IPS-NIHi7 (cell line): Measurements from ENCODE around the gene PRDM10.
A peak's percentile ranks its signal among the peaks of the same experiment; 100 is the strongest.
"Not testable (repeated sequence)": the region's sequence is repeated elsewhere in the genome, so short reads cannot be mapped to it uniquely, and the experiment has no call there.

Source experiments
- DNase-seq: peaks from one replicate; pipeline ENCODE4 v3.0.0; 2012; ENCODE audit warnings: mixed read lengths; ENCODE audit errors: extremely low spot score

The PRDM10 gene

GRCh38 chr11:130002352-130002845 lies at the start of gene PRDM10:
PRDM10 (minus strand) TSS chr11:130002835; CDS start chr11:129960964, 41,871 bp downstream.
- peak; percentile 87 for DNase-seq

- DNase-seq = no peak
These were observed 48.4 kb upstream of the PRDM10 start for GRCh38 chr11:130051082-130051481.

GRCh38 chr11:130050257-130050656 lies 47.6 kb upstream of the PRDM10 start:
- DNase-seq = peak; percentile 25

- DNase-seq = no peak
These were observed 46.7 kb upstream of the PRDM10 start for GRCh38 chr11:130049328-130049771.

- DNase-seq = no peak
These were observed 44.5 kb upstream of the PRDM10 start for GRCh38 chr11:130047141-130047540.

GRCh38 chr11:130043575-130043974 lies 40.9 kb upstream of the PRDM10 start:
- no peak for DNase-seq

- no peak for DNase-seq
These were observed 39.5 kb upstream of the PRDM10 start for GRCh38 chr11:130042093-130042591.

GRCh38 chr11:130040281-130040940 lies 37.8 kb upstream of the PRDM10 start:
- DNase-seq = no peak

GRCh38 chr11:130037881-130038585 lies 35.4 kb upstream of the PRDM10 start:
- DNase-seq = peak; percentile 55

GRCh38 chr11:130037058-130037457 lies 34.4 kb upstream of the PRDM10 start:
- no peak for DNase-seq

- no peak for DNase-seq
These were observed 31.6 kb upstream of the PRDM10 start for GRCh38 chr11:130034236-130034635.

- no peak for DNase-seq
These were observed 30.3 kb upstream of the PRDM10 start for GRCh38 chr11:130032931-130033330.

- no peak for DNase-seq
These were observed 29.3 kb upstream of the PRDM10 start for GRCh38 chr11:130031945-130032344.

- no peak for DNase-seq
These were observed 28.4 kb upstream of the PRDM10 start for GRCh38 chr11:130031056-130031455.

GRCh38 chr11:130029137-130029536 lies 26.5 kb upstream of the PRDM10 start:
- DNase-seq = no peak

GRCh38 chr11:130025371-130025770 lies 22.7 kb upstream of the PRDM10 start:
- no peak for DNase-seq

GRCh38 chr11:130024361-130024760 lies 21.7 kb upstream of the PRDM10 start:
- no peak for DNase-seq

- DNase-seq = no peak
These were observed 20.6 kb upstream of the PRDM10 start for GRCh38 chr11:130023204-130023603.

GRCh38 chr11:130022799-130023198 lies 20.2 kb upstream of the PRDM10 start:
- no peak for DNase-seq

GRCh38 chr11:130021606-130022005 lies 19.0 kb upstream of the PRDM10 start:
- DNase-seq = not testable (repeated sequence)

- peak; percentile 30 for DNase-seq
These were observed 17.7 kb upstream of the PRDM10 start for GRCh38 chr11:130020323-130020722.

- not testable (repeated sequence) for DNase-seq
These were observed 13.2 kb upstream of the PRDM10 start for GRCh38 chr11:130015846-130016245.

GRCh38 chr11:130008326-130008725 lies 5.7 kb upstream of the PRDM10 start:
- no peak for DNase-seq
